ENCODE measurements around the gene STC2.

Gene STC2, protein sequence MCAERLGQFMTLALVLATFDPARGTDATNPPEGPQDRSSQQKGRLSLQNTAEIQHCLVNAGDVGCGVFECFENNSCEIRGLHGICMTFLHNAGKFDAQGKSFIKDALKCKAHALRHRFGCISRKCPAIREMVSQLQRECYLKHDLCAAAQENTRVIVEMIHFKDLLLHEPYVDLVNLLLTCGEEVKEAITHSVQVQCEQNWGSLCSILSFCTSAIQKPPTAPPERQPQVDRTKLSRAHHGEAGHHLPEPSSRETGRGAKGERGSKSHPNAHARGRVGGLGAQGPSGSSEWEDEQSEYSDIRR

DNA sequence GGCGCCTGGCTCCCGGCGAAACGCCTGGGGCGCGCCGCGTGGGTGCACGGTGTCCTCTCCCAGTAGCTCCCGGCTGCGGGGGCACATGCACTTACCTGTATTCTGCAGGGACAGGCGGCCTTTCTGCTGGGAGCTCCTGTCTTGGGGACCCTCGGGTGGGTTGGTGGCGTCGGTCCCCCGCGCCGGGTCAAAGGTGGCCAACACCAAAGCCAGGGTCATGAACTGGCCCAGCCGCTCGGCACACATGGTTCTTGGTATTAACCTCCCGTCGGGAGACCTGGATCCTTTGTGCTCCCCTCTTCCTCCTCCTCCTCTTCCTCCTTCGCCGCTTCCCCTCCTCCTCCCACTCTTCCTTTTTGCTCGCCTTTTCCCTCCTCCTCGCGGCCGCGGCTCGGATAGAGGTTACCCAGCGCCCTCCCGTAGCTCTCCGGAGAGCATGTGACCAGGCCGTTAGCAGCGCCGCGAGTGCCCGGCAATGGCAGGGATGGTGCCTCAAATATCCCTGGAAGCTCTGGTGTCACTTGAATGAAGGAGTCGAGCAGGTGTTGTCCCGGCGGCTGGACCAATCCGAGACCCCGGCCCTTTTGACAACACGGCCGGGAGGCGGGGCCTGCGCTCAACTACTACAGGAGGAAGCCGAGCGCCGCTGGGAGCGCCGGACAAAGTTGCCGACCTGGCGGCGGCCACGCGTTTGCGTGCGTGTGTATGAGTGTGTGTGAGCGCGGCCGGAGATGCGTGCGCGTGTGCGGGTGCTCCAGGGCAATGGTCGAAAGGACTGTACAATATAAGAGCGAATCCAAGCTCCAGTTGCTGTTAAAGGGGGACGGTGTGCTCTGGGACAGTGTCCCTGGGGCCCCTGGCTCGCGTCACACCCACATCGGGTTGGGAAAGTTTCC is at the start of gene STC2:
TSS of gene STC2 (minus strand) at position 467 of the 896 bp plus-strand sequence. CDS start at position 246, 221 bp downstream.
- TF ChIP-seq, protein P1, sequence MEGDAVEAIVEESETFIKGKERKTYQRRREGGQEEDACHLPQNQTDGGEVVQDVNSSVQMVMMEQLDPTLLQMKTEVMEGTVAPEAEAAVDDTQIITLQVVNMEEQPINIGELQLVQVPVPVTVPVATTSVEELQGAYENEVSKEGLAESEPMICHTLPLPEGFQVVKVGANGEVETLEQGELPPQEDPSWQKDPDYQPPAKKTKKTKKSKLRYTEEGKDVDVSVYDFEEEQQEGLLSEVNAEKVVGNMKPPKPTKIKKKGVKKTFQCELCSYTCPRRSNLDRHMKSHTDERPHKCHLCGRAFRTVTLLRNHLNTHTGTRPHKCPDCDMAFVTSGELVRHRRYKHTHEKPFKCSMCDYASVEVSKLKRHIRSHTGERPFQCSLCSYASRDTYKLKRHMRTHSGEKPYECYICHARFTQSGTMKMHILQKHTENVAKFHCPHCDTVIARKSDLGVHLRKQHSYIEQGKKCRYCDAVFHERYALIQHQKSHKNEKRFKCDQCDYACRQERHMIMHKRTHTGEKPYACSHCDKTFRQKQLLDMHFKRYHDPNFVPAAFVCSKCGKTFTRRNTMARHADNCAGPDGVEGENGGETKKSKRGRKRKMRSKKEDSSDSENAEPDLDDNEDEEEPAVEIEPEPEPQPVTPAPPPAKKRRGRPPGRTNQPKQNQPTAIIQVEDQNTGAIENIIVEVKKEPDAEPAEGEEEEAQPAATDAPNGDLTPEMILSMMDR (IDR thresholded peaks at IDR 0.05), result no peak

DNA sequence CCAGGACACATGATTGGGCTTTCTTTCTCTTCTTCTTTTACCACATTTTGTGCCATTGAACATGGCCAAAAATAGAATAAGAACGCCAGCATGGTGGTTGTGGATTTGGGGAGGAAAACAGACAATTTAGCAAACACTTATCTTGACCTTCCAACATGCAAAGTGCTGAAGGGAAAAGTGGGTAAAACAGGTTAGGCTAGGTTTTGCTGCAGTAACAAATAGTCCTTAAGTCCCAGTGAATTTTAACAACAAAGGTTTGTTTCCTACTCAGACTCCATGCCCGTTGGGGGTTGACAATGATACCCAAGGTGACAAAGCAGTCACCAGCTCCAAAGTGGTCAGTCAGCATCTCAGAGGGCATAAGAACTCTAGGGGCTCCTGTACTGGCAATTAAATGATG is 43.2 kb upstream of the STC2 start:
- TF ChIP-seq, protein P1 (IDR thresholded peaks at IDR 0.05), result no peak

DNA sequence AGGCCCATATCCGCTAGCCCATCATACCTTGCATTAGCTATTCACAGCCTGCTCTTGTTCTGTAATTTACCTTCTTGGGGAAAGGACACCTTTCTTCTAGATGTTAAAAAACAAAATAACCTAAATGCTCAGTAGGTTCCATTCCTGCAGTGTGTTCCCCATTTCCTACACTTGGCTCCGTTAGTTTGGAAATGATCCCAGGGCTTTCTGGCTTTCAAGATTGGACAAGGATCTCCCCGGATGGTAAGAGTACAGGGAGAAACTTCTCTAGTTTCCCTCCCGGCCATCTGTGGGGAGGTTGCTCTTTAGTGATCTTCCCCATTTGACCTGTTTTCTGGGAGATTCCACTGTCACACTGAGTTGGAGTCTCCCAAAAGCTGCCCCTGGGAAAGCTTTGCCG is 27.3 kb upstream of the STC2 start:
- TF ChIP-seq, protein P1 (IDR thresholded peaks at IDR 0.05), result no peak

DNA sequence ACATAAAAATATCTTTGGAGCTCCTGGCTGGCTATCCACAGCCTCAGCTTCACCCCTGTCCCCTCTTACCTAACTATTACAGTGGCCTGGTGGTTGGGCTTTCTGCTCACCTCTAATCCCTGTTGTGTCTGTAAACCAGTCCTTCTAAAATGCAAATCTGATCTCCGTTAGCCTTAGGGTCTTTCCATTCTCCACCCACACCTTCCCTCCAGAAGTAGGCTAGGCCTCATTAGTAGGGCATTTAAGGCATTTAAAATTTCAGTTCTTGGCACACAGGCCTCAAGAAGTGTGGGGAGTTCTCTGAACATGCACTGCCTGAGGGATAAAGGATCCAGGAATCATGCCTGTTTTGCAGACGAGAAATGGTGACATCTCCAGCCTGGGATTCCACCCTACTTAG is 26.4 kb upstream of the STC2 start:
- TF ChIP-seq, protein P1 (IDR thresholded peaks at IDR 0.05), result no peak

DNA sequence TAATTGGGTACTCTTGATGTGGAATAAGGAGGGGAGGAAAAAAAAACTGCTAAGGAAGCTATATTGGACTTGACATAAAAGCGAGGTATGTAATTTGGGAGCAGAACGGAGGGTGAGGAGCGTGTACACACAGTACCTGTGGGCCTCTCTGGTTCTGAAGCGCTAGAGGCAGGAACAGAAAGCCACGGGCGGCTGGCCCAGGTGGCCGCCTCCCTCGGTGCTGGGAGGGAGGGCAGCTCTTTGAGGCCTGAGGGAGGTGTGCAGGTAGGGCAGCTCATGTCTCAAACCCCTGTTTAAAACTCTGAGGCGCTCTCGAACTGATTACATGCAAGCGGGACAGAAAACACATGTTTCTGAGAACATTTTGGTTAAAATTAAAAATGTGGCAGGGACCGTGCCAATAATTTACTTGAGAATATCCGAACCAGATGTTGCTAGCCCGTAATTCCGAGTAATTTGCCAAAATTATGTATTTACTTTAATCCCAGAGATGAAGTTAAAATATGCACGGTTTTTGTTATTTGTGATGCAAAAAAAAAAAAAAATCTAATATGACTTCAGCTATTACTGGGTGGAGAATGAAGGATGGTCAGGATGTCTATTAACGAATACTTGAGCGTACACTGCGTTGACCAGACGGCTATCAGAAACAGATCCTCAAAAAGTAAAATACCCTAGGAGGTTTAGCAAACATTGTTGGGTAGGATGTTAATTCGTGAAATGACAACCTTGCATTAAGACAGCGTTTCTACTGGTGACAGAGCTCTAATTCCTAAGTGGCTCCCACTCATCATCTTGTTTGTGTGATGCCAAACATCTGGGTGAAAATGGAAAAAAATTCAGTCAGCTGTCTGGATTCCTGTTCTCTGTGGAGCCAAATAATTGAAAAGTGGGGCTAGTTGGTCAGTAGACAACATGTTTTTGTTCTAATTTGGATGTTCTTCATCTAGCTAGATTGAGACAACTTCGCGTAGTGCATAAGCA is 24.4 kb upstream of the STC2 start:
- TF ChIP-seq, protein P1 (IDR thresholded peaks at IDR 0.05), result no peak

DNA sequence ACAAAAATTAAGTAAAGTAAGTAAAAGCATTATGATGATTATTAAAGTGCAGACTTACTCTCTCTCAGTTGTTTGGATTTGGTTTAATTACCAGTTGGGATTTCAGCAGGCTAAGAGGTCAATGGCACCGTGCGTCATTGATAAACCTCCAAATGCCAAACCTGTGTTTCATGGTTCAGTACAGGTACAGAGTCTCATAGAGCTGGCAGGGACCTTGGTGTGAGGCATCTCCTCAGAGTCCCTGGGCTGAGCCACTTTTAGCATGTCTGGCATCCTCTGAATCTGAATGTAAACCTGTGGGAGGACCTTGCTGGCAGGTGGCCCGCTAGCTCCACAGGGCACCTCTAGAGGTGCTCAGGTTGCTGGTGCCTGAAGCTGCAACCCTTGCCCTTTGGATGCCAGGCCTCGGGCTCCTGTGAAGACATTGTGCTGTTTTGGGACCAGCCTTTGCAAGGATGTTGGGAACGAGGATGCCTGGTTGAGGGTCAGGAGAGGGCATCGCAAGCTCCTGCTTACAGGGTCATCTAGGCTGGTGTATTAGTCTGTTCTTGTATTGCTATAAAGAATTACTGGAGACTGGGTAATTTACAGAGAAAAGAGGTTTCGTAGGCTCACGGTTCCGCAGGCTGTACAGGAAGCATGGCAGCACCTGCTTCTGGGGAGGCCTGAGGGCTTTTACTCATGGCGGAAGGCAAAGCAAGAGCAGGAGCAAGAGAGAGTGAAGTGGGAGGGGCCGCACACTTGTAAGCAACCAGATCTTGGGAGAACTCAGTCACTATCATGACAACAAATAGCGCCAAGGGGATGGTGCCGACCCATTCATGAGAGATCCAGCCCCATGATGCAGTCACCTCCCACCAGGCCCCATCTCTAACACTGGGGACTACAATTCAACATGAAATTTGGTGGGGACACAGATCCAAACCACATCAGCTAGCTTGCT is 14.9 kb upstream of the STC2 start:
- TF ChIP-seq, protein P1 (IDR thresholded peaks at IDR 0.05), result no peak

Measured in LNCAP (cell line).